PC-3 (cell line): ENCODE measurements around the gene CPEB3.

ENCODE experiments used
- EZH2 ChIP-seq: fragments of 300-600 bp; sonication (generic); IDR thresholded peaks from one replicate; pipeline ENCODE4 v1.6.1; 2017; ENCODE audit warnings: antibody characterized with exemption, mild to moderate bottlenecking, low read length; ENCODE audit not compliant: unreplicated experiment
- EZH2phosphoT487 ChIP-seq: fragments of 300-600 bp; sonication (generic); IDR thresholded peaks from 2 replicates; pipeline ENCODE4 v1.6.1; 2018; ENCODE audit warnings: mild to moderate bottlenecking, antibody characterized with exemption, low read length, borderline replicate concordance
- TF ChIP-seq, protein P1 (sequence below): fragments of 300-600 bp; sonication (generic); conservative IDR thresholded peaks from 2 replicates; pipeline ENCODE4 v1.5.1; 2017; ENCODE audit warnings: antibody characterized with exemption, low read depth, mild to moderate bottlenecking, low read length

DNA sequence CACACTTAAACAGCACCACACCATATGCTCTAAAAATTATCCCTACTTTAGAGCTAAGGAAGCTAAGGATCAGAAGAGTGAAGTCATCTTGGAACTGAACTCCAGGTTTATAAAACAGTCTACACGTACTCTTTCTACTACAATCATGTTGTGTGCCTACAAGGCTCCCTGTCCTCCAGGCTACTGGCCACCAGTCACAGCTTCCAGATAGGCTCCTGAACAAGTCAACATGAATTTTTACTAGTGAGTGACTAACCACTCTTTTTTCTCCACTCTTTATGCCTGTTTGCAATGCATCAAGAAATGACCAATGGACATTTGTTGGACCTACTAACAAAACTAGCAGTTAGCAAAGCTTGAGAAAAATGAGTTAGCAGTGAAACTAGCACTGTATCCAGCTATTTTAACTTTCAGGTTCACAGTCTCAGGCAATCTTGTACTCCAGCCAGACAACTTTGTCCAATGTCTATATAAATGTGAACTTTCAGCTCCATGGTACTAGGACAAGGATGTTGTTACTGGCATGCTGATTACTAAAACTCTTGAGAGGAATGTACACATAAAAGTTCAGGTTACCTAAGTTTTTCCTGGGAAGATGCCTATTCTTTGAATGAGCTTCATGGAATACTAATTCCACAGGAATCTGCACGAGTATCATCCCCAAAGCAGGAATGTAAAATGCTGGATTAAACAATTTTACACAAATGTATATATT lies 187.3 kb downstream of the CPEB3 start:
- TF ChIP-seq, protein P1, sequence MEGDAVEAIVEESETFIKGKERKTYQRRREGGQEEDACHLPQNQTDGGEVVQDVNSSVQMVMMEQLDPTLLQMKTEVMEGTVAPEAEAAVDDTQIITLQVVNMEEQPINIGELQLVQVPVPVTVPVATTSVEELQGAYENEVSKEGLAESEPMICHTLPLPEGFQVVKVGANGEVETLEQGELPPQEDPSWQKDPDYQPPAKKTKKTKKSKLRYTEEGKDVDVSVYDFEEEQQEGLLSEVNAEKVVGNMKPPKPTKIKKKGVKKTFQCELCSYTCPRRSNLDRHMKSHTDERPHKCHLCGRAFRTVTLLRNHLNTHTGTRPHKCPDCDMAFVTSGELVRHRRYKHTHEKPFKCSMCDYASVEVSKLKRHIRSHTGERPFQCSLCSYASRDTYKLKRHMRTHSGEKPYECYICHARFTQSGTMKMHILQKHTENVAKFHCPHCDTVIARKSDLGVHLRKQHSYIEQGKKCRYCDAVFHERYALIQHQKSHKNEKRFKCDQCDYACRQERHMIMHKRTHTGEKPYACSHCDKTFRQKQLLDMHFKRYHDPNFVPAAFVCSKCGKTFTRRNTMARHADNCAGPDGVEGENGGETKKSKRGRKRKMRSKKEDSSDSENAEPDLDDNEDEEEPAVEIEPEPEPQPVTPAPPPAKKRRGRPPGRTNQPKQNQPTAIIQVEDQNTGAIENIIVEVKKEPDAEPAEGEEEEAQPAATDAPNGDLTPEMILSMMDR: no peak
- no peak for TF ChIP-seq EZH2
- TF ChIP-seq EZH2phosphoT487: no peak
